GM19328 (cell line): ENCODE results near the gene MORN3.
"Not testable (repeated sequence)": the region's sequence is repeated elsewhere in the genome, so short reads cannot be mapped to it uniquely, and the experiment has no call there.

Experiments
- ATAC-seq: cut with Tn5 transposase; IDR thresholded peaks from one replicate; pipeline ENCODE4 v1.9.1; 2021; ENCODE audit warnings: mild to moderate bottlenecking, moderate library complexity; ENCODE audit not compliant: unreplicated experiment

The MORN3 gene, protein sequence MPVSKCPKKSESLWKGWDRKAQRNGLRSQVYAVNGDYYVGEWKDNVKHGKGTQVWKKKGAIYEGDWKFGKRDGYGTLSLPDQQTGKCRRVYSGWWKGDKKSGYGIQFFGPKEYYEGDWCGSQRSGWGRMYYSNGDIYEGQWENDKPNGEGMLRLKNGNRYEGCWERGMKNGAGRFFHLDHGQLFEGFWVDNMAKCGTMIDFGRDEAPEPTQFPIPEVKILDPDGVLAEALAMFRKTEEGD

DNA sequence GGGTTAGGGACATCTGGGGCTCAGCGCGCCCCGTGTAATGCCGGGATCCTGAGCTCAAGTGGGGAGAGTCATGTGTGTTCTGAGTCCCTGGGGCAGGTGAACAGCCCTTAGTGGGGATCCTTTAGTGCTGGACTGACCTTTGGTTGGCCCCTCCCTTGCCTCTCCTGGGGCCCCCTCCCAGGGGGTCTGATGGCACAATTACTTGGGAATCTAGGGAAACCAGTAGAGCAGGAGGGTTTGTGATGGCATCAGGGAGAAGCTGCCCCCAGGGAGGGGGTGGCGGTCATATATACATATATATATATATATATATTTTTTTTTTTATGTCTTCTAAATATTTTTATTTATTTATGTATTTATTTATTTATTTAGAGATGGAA is at the start of gene MORN3:
MORN3 (minus strand) TSS at position 134 of the 380 bp plus-strand sequence. CDS start 171 bp downstream, outside the sequence.
- ATAC-seq: no peak

DNA sequence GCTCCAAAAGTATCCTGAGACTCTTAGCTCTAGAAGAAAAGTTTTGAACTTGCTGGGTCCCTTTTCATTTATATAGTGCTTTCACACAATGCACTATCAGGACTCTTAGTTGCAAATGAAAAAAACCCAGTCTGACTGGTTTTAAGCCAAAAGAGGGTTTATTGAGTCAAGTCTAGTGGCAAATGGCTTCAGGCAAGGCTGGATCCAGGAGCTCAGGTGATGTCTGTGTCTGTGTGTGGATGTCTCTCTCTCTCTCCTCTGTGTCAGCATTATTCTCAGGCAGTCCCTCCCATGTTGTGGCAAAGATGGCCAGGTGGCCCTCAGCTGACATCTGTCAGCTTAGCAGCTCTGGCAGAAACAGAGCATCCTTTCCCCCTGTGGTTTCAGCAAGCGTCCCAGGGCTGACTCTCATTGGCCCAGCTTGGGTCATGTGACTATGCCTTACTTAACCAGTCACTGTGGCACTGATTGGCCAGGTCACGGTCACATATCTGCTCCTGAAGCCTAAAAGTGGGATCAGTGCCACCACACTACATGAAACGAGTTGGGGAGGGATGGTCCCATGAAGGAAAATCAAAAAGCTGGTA is 49.3 kb upstream of the MORN3 start:
- no peak for ATAC-seq

DNA sequence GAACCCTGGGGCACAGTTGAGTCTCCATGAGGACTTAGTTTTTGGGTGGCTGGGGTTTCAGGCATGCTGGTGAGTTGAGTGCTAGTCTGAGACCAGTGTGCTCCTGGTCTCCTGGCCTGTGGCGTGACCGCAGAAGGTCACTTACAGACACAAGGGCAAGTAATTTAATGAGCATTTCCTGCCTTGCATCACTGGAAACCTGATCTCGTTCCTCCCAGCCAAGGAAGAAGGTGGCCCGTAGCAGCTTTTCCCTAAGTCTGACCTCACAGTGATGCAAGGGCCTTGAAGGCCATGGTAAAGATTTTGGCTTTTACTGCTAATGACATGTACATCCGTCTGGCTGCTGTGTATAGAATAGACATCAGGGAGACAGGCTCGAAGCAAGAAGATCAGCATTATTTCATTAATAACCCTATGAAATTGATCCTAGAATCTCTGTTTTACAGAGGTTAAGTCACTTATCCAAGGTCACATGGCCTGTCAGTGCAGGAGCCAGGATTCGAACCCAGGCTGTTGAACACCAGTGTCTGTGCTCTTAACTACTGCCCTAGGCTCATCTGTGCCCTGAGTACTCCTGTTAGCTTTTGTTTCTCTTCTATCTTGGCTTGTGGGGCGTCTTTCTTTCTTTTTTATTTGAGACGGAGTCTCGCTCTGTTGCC is 47.7 kb upstream of the MORN3 start:
- ATAC-seq: no peak

DNA sequence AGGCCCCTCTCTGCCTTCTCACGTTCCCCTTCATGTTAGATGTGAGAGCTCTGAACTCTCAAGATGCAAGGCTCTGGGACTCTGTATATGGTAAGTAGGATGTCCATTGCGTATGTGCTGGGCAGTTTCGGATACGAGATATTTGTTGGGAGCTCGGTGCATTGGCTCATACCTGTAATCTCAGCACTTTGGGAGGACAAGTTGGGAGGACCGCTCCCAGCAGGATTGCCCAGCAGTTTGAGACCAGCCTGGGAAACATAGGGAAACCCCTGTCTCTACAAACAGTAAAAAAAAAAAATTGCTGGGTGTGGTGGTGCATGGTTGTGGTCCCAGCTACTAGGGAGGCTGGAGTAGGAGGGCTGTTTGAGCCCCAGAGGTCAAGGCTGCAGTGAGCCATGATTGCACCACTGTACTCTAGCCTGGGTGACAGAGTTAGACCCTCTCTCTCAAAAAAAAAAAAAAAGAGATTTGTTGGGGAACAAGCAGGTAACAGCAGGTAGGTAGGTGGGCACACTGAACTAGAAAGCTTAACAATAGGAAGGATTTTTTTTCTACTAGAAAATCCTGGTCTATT is 46.5 kb upstream of the MORN3 start:
- ATAC-seq: no peak

DNA sequence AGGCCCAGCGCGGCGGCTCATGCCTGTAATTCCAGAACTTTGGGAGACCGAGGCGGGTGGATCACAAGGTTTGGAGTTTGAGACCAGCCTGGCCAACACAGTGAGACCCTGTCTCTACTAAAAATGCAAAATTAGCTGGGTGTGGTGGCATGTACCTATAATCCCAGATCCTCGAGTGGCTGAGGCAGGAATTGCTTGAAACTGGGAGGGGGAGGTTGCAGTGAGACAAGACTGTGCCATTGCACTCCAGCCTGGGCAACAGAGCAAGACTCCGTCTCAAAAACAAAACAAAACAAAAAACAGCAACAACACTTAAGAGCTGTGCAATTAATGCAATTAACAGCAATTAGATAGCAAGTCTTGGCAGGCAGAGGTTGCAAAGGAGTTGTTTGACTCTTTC is 45.6 kb upstream of the MORN3 start:
- ATAC-seq: not testable (repeated sequence)

DNA sequence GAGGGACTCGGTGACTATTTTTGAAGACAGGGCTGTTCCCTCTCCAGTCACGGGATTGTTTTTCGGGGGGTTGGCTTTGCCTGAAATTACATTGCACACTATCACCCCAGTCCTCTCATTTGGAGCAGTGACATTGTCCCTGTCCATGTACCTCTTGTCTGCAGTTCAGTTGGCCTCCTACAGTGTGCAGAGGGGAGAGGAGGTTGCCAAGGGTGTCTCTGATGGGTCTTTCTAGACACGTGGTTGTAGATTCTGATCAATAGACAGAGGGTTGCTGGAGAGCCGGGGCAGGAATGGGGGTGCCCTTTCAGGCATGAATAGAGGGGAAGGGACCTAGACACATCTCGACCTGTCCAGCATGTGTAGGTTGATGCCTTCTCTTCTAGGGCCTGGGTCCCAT is 44.3 kb upstream of the MORN3 start:
- no peak for ATAC-seq

DNA sequence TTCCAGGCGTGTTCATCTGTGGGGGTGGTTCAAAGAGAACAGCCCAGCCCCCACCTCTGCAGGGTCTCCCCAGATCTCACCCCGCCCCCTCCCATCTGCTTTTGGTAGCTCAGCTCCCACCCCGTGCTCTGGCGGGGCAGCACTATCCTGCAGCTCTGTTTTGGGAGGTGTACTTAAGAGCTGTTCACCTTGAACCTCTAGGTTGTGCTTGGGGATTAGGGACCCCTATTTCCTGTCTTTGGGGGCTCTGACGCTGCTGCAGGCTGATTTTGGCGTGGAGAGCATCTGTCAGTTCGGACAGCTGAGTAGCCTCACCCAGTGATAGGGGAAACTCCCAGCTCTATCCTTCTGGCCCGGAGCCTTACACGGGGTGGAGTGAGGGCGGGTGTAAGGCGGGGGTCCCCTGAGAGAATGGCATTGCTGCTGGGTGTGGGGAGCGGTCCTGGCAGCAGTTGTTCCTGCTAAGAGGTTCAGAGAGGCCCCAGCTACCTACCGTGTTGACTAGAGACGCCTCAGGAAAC is 43.9 kb upstream of the MORN3 start:
- ATAC-seq: no peak

DNA sequence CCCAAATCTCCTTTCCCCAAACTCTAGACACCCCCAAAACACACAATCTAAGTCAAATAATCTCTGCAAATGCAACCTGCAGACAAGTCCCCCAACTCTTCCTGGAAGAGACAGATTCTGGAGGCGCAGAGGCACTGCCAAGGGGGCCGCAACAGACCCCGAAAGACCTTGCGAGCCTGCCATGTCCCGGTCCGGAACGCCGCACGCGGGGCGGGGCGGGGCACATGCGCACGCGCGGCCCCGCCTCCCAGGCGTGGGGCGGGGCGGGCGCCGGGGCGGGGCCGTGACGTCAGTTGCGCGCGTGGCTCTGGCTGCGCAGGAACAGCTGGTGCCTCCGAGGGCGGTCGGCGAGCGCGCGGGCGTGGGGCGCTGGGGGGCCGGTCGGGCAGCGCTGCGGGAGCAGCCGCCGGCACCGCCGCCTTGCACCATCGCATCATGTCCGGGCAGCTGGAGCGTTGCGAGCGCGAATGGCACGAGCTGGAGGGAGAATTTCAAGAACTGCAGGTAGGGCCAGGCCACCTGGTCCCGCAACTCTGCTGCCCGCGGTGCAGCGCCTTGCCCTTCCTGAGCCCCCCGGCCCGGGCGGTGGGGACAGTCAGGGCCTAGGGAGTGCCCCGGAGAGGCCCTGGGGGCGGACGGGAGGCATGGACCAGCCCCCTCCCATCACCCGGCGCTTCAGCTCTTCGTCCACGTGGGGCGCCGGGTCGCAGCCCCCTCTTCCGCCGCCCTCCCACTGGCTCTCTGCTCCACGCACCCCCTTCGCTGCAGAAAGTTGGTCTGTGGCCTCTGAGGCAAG is 43.2 kb upstream of the MORN3 start, which contains the start of gene TMEM120B:
TMEM120B (plus strand) TSS at position 292 of the 796 bp plus-strand sequence; CDS start at position 436, 144 bp downstream.
- peak; percentile 84 for ATAC-seq

DNA sequence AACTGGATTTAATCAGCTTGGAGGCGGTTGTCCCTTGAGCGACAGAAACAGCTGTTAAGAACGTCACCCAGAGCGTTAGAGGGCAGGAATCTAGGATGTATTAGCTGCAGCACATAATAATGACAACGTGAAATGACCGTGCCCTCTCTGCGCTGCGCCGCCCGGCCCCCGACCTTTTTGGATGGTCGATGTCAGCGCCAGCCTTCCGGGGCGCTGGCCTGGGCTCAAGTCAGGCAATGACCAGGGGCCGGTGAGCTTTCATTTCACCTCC is 42.7 kb upstream of the MORN3 start:
- ATAC-seq: peak; percentile 4

DNA sequence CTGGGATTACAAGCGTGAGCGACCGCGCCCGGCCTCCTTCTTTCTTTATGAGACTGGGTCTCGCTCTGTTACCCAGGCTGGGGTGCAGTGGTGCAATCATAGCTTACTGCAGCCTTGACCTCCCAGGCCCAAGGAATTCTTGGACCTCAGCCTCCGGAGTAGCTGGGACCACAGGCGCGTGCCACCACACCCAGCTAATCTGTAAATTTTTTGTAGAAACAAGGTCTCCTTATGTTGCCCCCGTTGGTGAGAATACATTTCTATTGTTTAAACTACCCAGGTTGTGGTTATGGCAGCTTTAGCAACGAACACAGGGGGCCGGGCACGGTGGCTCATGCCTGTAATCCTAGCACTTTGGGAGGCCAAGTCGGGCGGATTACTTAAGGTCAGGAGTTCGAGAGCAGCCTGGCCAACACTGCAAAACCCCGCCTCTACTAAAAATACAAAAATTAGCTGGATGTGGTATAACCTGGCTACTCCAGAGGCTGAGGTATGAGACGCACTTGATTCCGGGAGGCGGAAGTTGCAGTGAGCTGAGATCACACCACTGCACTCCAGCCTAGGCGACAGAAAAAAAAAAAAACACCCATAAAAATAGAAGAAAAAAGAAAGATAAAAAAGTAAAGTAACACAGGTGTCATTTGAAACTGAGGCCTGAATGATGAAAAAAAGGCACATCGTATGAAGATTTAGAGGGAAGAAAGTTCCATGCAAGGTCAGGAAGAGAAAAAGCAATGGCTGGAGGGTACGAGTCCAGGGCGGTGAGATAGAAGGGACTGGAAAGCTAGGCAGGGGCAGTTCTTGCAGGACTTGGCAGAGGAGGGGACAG is 42.1 kb upstream of the MORN3 start:
- no peak for ATAC-seq

DNA sequence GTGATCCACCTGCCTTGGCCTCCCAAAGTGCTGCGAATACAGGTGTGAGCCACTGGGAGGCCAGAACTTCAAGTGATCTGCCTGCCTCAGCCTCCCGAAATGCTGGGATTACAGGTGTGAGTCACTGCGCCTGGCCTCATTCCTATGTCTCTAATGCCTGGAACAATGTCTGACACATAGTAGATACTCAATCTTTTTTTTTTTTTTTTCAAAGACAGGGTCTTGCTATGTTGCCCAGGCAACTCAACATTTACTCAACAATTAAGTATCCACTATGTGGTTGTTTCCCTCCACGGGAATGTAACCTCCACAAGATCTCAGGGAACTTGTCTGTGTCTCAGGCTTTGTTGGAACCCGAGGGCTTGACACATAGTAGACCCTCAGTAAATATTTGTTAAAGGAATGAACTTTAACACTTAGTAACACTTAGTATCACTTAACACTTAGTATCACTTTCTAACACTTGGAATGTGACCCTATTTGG is 40.1 kb upstream of the MORN3 start:
- no peak for ATAC-seq

DNA sequence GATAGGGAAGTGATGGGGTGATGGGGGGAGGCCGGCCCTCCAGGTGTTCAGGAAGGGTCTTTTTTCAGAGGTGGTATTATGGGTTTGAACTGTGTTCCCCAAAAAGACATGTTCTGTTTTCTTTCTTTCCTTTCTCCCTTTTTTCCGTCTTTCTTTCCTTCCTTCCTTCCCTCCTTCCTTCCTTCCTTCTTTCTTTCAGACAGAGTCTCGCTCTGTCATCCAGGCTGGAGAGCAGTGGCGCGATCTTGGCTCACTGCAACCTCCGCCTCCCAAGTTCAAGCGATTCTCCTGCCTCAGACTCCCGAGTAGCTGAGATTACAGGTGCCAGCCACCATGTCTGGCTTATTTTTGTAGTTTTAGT is 39.6 kb upstream of the MORN3 start:
- not testable (repeated sequence) for ATAC-seq

DNA sequence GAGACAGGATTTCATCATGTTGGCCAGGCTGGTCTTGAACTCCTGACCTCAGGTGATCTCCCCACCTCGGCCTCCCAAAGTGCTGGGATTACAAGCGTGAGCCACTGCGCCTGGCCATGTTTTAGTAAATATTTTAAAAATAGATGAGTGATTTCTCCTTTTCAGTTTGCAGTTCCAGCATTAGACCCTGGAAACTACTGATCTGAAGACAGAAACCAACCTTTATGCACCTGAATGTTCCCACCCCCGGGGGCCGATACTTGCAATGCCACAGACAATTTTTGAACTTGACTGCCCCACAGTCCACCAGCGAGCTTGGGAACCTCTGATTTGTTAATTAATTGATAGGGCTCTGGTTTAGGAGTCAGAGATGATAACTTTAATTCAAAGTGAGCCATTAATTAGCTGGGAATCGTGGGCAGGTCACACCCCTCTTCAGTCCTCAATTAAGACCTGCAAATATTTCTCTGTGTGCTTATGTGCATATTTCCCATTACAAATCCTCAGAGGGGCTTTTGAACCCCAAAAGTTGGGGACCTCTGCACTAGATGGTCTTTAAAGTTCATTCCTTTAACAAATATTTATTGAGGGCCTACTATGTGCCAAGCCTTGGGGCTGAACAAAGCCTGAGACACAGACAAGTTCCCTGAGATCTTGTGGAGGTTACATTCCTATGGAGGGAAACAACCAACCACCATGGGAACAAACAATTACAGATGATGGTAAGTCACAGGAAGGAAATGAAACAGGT is 39.0 kb upstream of the MORN3 start:
- no peak for ATAC-seq

DNA sequence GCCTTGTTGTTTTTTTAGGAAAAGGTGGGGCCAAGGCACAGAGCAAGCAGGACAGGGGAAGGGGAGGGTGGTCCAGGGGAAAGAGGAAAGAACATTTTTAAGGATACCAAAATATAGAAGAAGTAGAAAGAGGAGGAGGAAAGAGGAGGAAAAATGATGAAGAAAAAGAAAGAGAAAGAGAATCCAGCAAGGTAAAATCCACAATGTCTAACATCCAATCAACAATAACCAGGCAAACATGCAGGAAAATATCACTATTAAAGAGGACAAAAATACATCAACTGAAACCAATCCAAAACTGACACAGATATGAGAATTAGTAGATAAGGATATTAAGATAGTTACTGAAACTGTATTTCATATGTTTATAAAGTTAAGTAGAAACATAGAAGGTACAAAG is 36.1 kb upstream of the MORN3 start:
- no peak for ATAC-seq

DNA sequence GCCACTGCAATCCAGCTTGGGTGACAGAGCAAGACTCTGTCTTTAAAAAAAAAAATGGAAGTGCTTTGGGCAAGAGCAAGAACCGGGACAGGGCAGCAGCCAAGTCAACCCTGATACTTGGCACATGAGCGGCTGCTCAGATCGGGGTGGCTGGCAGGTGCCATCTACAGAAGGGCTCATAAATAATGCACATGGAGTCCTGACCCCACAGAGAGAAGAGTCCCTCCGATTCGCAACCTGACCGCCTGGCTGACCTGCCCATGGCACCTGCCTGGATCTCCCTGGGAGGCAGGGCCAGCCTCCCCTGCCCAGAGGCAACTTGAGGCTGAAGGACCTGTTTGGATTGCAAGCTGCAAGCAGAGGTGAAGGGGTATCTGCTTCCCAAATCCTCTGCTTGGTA is 33.5 kb upstream of the MORN3 start:
- ATAC-seq: no peak

DNA sequence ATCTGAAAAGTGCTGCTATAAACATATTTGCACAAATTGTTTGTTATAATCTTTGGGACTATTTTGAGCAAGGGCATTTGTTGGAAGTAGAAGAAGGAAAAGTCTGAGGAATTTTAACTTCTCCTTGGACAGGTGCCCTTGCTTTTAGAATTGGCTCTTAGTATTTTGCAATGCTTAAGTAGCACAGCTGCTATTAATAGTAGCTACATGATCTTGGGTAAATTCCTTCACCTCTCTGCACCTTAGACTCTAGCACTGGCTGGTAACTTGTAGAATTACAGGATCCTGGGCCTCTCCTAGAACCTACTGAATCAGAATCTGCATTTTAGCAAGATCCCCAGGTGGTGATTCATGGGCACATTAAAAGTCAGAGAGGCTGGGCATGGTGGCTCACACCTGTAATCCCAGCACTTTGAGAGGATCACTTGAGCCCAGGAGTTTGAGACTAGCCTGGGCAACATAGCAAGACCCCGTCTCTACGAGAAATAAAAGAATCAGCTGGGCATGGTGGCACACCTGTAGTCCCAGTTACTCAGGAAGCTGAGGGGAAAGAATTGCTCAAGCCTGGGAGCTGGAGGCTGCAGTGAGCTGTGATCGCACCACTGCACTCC is 32.3 kb upstream of the MORN3 start:
- ATAC-seq: no peak

DNA sequence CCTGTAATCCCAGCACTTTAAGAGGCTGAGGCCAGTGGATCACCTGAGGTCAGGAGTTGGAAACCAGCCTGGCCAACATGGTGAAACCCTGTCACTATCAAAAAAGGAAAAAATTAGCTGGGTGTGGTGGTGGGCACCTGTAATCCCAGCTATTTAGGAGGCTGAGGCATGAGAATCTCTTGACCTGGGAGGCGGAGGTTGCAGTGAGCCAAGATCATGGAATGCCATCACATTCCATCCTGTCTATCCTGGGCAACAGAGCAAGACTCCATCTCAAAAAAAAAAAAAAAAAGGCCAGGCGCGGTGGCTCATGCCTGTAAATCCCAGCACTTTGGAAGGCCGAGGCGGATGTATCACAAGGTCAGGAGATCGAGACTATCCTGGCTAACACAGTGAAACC is 28.4 kb upstream of the MORN3 start:
- ATAC-seq: not testable (repeated sequence)

DNA sequence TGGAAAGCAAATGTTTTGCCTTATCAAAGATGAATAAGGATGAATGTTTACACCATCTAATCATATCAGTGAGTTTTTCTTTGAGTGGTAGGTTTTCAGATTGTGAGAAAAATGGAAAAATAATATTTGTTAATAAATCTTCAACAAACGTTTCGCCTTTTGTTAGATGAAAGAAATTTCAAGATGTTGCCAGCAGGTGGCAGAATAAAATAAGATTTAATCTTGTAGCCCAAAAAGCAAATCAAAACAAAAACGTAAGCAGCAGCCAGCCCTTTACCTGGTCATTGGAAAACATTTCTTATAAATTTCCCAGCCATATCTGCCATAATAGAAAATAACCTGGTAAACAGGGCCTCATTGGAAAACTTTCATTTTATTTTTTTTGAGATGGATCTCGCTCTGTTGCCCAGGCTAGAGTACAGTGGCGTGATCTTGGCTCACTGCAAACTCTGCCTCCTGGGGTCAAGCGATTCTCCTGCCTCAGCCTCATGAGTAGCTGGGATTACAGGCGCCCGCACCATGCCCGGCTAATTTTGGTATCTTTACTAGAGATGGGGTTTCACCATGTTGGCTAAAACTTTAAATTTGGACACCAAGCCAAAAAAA is 27.7 kb upstream of the MORN3 start:
- no peak for ATAC-seq
